Measurements from ENCODE around the gene MORC2.

MORC2 gene

DNA sequence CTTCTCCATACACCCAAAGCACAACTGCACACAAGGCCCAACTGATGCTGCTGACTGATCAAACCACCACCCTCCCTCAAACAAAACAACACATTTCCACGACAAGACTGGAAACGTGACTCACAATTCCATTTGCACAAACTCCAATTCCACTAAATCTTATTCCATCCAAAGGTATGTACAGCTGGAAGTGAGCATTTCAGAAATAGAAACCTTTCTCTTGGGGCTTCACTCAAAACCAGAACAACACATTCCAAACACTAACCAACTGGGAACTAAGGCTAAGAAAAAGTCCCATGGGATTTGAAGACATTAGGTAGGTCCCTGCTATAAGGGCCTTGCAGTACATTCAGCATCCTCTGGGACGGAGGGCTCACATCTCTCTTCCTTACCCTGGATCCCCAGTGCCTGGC is 19.6 kb downstream of the MORC2 start:
- DNase-seq: no peak

GRCh38 chr22:30947816-30948454 is 20.6 kb downstream of the MORC2 start:
- DNase-seq: no peak

DNA sequence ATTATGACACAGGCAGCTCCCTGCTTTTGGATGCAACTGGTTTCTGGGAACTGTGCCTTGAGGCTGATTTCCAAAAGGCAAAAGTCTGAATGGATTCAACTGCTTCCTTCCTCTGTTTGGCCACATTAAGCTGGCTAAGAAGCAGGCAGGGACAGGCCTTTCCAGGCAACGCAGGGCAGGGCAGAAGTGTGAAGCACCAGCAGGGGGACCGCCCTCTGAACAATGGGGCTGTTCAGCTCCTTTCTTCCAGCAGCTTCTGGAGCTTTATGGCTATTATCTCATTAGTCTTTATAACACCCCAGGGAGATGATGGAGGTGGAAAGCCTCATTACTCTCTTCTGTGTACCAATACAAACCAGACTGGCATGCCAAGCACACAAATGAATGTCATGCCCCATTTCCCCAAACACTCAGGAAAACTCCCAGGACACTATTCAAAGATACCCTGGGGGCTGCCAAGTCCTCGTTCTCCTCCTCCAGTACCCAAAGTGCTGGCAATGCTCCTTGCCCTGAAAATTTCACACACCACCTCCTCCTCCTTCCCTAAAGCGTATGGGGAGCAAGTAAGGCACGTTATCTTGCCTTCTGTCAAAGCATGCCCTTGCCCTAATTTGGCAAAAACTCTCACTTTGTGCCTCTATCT is 21.3 kb downstream of the MORC2 start:
- no peak for DNase-seq

DNA sequence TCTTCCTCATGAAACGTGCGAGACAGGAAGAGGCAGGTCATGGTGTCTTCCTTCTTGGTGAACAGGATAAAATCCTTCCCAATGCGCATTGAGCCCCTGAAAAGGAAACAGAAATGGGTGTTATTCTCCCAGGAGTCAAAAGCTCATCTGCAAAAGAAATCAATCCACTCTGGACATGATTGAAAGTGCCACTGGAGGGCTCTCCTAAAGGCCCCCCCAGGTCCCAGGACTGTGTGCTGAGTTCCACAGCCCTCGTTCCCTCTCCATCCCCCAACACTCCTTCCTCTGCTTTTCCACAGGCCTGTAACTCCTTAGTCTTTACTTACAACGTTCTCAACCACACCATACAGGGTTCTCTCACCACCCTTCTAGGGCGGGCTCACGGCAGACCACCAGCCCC is 22.2 kb downstream of the MORC2 start:
- no peak for DNase-seq

GRCh38 chr22:30945653-30946052 is 22.9 kb downstream of the MORC2 start:
- no peak for DNase-seq

DNA sequence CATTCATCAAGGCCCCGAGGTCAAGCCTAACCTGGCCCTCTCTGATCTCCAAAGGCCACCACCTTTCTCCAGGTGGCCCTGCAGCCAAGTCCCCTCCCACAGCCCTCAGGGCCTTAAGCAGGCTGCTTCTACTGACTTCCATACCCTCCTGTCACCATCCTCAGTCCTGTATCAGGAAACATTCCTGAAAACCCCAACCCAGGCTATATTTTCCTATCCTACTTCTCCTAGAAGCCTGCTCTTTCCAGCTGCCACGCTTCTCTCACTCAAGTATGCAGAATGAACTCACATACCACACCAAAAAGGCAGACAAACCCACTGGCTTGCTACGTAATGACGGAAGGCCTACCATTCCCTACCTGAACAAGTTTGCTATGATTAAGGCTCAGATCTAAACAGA is 23.6 kb downstream of the MORC2 start:
- DNase-seq: no peak

DNA sequence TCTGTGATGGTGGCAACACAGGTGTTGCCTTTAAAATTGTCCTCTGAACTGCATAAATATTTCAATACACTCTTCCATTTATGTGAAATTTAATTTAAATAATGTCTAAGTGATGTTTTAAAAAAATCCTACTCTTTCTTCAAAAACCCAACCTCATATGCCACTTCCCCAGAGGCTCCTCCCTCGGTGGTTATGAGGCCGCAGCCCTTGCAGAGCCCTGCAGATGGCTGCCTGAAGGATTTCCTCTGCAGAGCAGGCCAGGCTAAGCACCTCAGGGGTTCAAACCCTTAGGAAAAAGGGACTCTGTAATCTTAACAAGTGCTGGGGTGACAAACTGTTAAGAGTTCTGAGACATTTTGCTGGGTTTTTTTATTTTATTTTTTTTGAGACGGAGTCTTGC is 25.2 kb downstream of the MORC2 start:
- DNase-seq: peak; percentile 29 to 35

GRCh38 chr22:30941363-30941740 is 27.2 kb downstream of the MORC2 start:
- no peak for DNase-seq

- peak; percentile 40 to 43 for DNase-seq
Observed at GRCh38 chr22:30940685-30941362, 27.8 kb downstream of the MORC2 start.

GRCh38 chr22:30934053-30934452 is 34.5 kb downstream of the MORC2 start:
- no peak for DNase-seq

GRCh38 chr22:30933457-30933856 is 35.1 kb downstream of the MORC2 start:
- DNase-seq: no peak

DNA sequence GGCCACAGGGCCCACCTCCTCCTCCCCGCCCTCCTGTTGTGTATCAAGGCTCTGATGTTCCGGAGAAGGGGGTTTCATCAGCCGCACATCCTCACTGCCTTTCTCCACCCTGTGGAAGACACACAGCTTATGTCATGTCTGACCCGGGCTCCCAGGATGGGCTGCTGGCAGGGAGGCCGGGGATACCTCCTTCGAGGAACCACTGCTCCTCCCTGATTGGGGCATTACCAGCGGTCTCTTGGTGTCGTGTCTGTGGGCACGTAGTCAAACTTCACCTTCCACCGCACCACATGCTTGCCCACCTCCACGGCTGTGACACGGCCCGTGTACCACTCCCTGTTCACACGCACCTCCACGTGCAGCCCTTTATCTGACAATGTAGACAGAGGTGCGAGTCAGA is 35.9 kb downstream of the MORC2 start:
- DNase-seq: no peak

DNA sequence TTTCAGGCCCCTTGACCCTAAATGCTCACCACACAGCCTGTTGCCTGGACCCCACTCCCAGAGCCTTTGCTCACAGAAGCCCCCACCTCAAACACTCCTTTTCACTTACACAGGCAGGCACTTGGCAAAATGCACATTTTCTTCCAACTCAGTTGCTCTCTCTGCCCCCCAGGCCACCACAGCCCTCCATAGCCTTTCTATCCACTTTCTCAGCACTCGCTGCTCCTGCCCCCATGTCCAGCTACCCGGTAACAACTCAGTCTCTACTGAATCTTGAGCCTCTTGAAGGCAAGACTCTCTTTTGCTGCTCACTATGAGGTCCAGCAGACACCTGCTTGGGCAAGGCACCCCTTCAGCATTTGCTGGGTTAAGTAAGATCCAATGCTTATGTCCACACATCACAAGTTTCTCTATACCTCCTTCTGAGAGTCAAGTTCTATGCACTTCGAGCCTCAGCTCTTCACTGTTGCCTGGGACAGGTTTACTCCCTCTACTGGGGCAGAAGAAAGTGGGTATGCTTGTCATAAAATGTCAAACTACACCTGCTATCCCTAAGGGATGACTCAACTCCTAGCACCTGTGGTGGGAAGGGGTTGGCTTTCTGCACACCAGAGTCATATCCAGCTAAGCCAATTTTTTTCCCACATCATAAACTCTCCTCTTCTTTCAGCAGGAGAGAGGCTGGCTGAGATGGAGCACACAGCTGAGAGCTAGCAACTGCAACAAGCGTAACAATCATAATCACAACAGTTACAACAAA is 36.9 kb downstream of the MORC2 start:
- no peak for DNase-seq

GRCh38 chr22:30930228-30930627 is 38.3 kb downstream of the MORC2 start:
- DNase-seq: no peak

DNA sequence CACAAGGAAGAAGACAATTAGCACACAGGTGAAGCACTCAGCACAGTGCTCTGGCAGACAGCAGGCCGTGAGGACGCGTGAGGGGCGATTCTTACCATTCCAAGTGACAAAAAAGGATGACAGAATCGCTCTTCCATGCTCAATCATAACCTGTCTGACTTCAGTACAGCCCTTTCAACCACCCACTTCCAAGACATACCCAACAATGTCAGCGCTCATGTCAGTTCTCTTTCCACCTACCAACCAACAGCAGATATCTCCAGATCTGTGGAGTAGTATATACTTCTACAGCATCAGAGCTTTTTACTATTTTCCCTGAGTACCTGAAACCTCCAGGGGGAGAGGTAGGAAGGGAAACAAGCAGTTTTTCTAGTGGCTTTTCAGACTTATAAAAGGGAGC is 40.2 kb downstream of the MORC2 start:
- DNase-seq: no peak

DNA sequence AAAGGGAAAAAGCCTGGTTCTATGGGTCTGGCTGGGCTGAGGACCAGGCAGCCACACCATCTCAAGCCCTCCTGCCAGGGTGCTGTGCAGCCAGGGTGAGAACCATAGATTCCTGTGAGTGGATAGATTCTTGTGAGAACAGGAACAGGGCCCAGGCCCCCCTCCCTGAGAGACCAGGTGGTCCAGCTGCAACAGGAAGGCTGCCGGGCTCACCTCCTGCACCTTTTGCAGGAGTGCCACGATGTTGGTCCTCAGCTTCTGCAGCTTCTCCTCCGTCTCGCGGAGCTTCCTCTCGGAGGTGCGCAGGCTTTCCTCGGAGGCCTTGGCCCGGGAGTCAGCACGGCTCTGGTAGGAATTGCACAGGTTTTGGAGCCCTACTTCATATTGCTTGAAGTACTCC is 40.8 kb downstream of the MORC2 start:
- no peak for DNase-seq

DNA sequence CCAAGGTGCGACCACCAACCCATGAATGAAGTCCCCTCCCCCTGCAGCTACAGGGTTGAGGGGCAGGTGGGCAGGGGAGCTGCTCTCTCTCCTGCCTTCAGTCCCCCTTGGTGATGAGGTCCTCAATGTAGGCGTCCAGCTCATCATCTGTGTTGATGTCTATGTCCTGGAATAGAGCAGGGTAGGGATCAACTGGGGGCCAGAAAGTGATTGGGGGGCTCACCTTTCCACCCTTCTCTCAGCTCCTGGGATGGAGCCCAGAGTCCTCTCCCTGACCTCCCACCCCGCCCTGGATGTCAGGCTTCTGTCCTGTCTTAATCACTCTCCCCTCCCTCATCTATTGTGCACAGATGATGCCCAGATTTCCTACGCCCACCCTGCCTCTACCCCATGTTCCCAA is 41.9 kb downstream of the MORC2 start:
- no peak for DNase-seq

GRCh38 chr22:30925667-30926066 is 42.9 kb downstream of the MORC2 start:
- no peak for DNase-seq

GRCh38 chr22:30923168-30923900 is 45.2 kb downstream of the MORC2 start:
- DNase-seq: no peak

DNA sequence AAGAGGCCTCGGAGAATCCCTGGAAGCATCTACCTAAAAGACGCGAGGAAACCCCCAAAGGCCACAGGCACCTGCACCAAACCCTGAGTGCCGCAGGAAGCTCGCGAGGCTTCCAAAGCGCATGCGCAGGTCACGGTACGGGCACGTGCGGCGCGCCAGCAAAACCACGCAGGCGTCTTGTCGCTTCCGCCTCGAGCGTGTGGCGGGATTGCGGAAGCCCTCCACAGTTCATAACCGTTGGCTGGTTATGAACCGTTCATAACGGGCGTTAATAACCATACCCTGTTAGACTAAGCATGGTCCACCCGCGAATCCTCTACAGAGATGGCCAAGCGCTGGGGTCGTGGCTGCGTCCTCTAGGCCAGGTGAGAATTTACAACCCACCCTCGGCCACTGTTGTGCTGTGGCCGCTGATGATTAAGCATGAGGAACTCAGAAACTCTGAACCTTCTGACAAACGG is 46.4 kb downstream of the MORC2 start:
- DNase-seq: peak; percentile 75 to 83

GRCh38 chr22:30921108-30921507 is 47.5 kb downstream of the MORC2 start:
- no peak for DNase-seq

GRCh38 chr22:30920407-30920806 is 48.2 kb downstream of the MORC2 start:
- DNase-seq: peak; percentile 88 to 92

- no peak for DNase-seq
Observed at GRCh38 chr22:30919973-30920372, 48.6 kb downstream of the MORC2 start.

Measured in stimulated activated CD4-positive, alpha-beta T cell treated with anti-CD3 and anti-CD28 coated beads, Interleukin-2, amount 100 ng/mL, for 24 hours (primary cell).